Esophagus muscularis mucosa (tissue), 4 donors: ENCODE data around the gene ISG15. TPM values are rescaled to one million over a fixed set of nuclear protein-coding genes. Genes with fewer than 3 reads are reported as not detected.

Experiments used
- DNase-seq: peaks from one replicate; pipeline ENCODE4 v3.0.0-alpha.2; 2017; ENCODE audit errors: extremely low spot score
- H3K27ac ChIP-seq, 4 donors: fragments of 200-600 bp; sonication (generic); replicated peaks in 1 of 4; 1 replicate in 3 of 4; 2 replicates in 1 of 4; pipeline ENCODE4 v1.5.1; 2016 to 2019; ENCODE audit warnings: mild to moderate bottlenecking in 1 of 4
- H3K27me3 ChIP-seq, 4 donors: fragments of 200-600 bp; sonication (generic); one replicate each; pipeline versions ENCODE4 v1.5.1 to v1.6.0; 2016 to 2019
- H3K36me3 ChIP-seq, 4 donors: fragments of 200-600 bp; sonication (generic); one replicate each; pipeline ENCODE4 v1.5.1; 2016 to 2019
- H3K4me1 ChIP-seq, 4 donors: fragments of 200-600 bp; sonication (generic); one replicate each; pipeline ENCODE4 v1.5.1; 2016 to 2019
- H3K4me3 ChIP-seq, 4 donors: fragments of 200-600 bp; sonication (generic); 1 replicate in 2 of 4; 2 replicates in 2 of 4; pipeline ENCODE4 v1.5.1; 2016 to 2019; ENCODE audit warnings: mild to moderate bottlenecking in 4 of 4, moderate library complexity in 1 of 4
- H3K9me3 ChIP-seq, 4 donors: fragments of 200-600 bp; sonication (generic); 1 replicate in 3 of 4; 2 replicates in 1 of 4; pipeline ENCODE4 v1.5.1; 2016 to 2019
- EP300 ChIP-seq: sonication (generic); formaldehyde crosslinking; IDR thresholded peaks from one replicate; pipeline ENCODE4 v1.6.1; 2017; ENCODE audit warnings: antibody characterized with exemption
- POLR2A ChIP-seq: fragments of 450-650 bp; IDR thresholded peaks from one replicate; pipeline ENCODE4 v1.6.1; 2017; ENCODE audit warnings: antibody characterized with exemption, moderate library complexity, mild to moderate bottlenecking, low read depth
- POLR2AphosphoS5 ChIP-seq, 2 donors: sonication (generic); formaldehyde crosslinking; IDR thresholded peaks; one replicate each; pipeline ENCODE4 v1.6.1; 2017; ENCODE audit warnings: antibody characterized with exemption in 2 of 2
- WGBS: methylation state at CpG from one replicate; pipeline ENCODE4 v1.1.5; 2018; 5-methylcytosine and 5-hydroxymethylcytosine counted together
- intact Hi-C: fragments of 100-400 bp; cut with DNase I; formaldehyde crosslinking; loops from one replicate; pipeline ENCODE4 v1.15.1; 2023
- total RNA-seq, 4 donors: library from RNA; depleted of rRNA; stranded (reverse); fragments of >200 nt; gene quantifications; one replicate each; pipeline versions ENCODE4 v1.1.0 to v1.2.1, GENCODE V29; 2016
- TF ChIP-seq, protein P1 (sequence below), 3 experiments: fragments of 200-600 bp in 2 of 3; fragments of 450-650 bp in 1 of 3; sonication (generic) in 2 of 3; IDR thresholded peaks; one replicate each; pipeline ENCODE4 v1.5.1; 2017 to 2019; ENCODE audit warnings: antibody characterized with exemption in 3 of 3, mild to moderate bottlenecking in 2 of 3, moderate library complexity in 1 of 3

Gene ISG15
- total RNA-seq, 4 donors from 2014 or later: 39.4 to 74.9 (median 41.1) TPM

DNA sequence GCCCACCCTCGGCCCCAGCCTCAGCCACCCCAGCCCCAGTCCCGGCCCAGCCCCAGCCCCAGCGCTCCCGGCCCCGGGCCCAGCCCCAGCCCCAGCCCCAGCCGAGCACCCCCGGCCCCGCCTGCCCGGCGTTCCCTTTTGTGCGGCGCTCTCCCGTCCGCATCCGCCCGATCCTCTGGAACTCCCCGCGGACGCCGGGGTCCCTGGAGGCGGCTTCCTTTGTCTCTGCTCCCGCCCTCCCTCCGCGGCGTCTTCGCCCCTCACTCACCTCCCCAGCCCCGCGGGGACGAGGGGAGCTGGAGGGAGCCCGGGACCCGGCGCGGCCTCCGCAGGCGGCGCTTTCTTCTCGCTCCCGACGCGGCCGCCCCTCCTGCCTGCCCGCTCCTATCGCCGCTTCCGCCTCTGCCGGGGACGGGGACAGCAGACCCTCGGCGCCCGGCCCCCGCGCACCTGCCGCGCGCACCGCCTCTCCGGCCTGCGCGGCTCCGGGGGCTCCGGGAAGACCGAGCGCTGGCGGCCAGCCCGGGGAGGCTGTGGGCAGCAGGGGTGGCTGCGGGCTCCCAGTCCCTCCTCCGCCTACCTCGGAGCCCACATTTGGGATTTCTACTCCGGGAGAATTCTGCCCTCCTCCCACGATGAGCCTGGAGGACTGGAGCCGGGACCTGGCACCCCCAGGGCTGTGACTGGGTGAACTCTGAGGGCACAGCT lies 20.6 kb downstream of the ISG15 start:
- WGBS: 23% methylated on average over 28 of the region's 71 CpGs
- Histone ChIP-seq H3K4me3 (peak overlapping the region; percentile 54 to 69 (median 56)), H3K9me3 (no peaks in the 10 kb centered on the region), H3K27me3 (peaks cover 10 to 58% (median 13%) of the 10 kb centered on the region in 4 donors), H3K4me1 (peaks cover 19 to 35% (median 27%) of the 10 kb centered on the region in 4 donors), H3K36me3 (peaks cover 0 to 6% (median 0%) of the 10 kb centered on the region in 4 donors), H3K27ac (no peak overlapping the region)
- TF ChIP-seq, protein P1, sequence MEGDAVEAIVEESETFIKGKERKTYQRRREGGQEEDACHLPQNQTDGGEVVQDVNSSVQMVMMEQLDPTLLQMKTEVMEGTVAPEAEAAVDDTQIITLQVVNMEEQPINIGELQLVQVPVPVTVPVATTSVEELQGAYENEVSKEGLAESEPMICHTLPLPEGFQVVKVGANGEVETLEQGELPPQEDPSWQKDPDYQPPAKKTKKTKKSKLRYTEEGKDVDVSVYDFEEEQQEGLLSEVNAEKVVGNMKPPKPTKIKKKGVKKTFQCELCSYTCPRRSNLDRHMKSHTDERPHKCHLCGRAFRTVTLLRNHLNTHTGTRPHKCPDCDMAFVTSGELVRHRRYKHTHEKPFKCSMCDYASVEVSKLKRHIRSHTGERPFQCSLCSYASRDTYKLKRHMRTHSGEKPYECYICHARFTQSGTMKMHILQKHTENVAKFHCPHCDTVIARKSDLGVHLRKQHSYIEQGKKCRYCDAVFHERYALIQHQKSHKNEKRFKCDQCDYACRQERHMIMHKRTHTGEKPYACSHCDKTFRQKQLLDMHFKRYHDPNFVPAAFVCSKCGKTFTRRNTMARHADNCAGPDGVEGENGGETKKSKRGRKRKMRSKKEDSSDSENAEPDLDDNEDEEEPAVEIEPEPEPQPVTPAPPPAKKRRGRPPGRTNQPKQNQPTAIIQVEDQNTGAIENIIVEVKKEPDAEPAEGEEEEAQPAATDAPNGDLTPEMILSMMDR (IDR thresholded peaks at IDR 0.05): no peak
- TF ChIP-seq EP300 (no peak), POLR2AphosphoS5 (IDR thresholded peaks at IDR 0.05) (no peak), POLR2A (no peak)
- intact Hi-C loops: loop anchor here (5.0 kb wide), 1 partner anchor 258 kb away; no protein-coding TSS in a partner anchor
- DNase-seq: no peak

DNA sequence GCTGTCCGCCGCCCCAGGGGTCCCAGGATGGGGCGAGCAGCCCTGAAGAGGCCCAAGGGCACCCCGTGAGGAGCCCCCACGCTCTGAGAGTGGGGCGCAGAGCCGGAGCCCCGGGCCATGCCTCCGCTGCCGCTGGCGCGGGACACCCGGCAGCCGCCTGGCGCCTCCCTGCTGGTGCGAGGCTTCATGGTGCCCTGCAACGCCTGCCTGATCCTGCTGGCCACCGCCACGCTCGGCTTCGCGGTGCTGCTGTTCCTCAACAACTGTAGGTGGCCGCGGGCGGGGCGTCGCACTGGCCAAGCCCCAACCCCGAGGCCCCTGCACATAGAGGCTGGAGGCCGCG lies 21.1 kb downstream of the ISG15 start:
- no peak overlapping the region for H3K27ac ChIP-seq
- no peak for DNase-seq
- intact Hi-C loops: loop anchor here (5.0 kb wide), 1 partner anchor 258 kb away; no protein-coding TSS in a partner anchor
- no peak for TF ChIP-seq POLR2AphosphoS5 (IDR thresholded peaks at IDR 0.05)
- TF ChIP-seq, protein P1 (IDR thresholded peaks at IDR 0.05): no peak
- no peak for TF ChIP-seq POLR2A
- TF ChIP-seq EP300: no peak
- H3K36me3 ChIP-seq: peaks cover 0 to 6% (median 0%) of the 10 kb centered on the region in 4 donors
- no peaks in the 10 kb centered on the region for H3K9me3 ChIP-seq
- H3K27me3 ChIP-seq: peaks cover 10 to 58% (median 13%) of the 10 kb centered on the region in 4 donors
- H3K4me1 ChIP-seq: peaks cover 22 to 39% (median 31%) of the 10 kb centered on the region in 4 donors
- WGBS: no CpG with 5 or more reads among the region's 30 CpGs
- peak overlapping the region in 2 of 4 donors; percentile 55 to 69 for H3K4me3 ChIP-seq

DNA sequence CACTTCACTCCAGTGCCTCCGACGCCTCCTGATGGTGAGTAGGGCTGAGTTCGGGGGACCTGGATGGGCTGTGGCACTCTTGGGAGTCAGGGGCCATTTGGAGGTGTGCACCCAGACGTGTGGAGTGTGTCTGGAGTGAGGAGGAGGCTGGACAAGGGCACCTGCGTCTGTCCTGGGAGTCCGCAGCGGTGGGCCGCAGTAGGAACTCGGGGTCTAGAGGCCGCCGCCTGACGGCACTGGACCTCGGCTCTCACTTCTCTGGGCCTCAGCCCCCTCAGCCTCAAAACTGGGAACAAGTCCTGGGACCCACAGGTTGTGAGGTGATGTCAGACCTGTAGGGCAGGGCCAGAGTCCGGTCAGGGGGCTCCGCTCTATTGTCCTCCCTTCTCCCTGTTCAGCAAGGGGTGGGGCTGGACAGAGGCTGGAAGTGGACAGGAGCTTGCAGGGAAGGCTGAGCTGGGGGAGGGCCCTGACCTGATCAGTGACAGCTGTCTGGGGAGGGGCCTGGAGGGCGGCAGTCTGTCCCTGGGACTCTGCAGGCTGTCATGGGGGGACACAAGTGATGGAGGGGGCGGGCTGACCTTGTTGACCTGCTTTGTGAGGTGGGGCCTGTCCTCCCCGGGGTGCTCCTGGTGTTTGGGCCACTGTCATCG lies 22.1 kb downstream of the ISG15 start:
- 95% methylated on average over 19 of the region's 19 CpGs for WGBS
- intact Hi-C loops: no loop called here
- no peak for DNase-seq
- TF ChIP-seq, protein P1 (IDR thresholded peaks at IDR 0.05): no peak
- no peak for TF ChIP-seq EP300
- no peak for TF ChIP-seq POLR2AphosphoS5 (IDR thresholded peaks at IDR 0.05)
- TF ChIP-seq POLR2A: no peak
- no peaks in the 10 kb centered on the region for H3K9me3 ChIP-seq
- H3K27ac ChIP-seq: no peak overlapping the region
- peaks cover 10 to 58% (median 13%) of the 10 kb centered on the region in 4 donors for H3K27me3 ChIP-seq
- H3K36me3 ChIP-seq: peaks cover 0 to 6% (median 0%) of the 10 kb centered on the region in 4 donors
- peaks cover 32 to 49% (median 41%) of the 10 kb centered on the region in 4 donors for H3K4me1 ChIP-seq
- H3K4me3 ChIP-seq: no peak overlapping the region

DNA sequence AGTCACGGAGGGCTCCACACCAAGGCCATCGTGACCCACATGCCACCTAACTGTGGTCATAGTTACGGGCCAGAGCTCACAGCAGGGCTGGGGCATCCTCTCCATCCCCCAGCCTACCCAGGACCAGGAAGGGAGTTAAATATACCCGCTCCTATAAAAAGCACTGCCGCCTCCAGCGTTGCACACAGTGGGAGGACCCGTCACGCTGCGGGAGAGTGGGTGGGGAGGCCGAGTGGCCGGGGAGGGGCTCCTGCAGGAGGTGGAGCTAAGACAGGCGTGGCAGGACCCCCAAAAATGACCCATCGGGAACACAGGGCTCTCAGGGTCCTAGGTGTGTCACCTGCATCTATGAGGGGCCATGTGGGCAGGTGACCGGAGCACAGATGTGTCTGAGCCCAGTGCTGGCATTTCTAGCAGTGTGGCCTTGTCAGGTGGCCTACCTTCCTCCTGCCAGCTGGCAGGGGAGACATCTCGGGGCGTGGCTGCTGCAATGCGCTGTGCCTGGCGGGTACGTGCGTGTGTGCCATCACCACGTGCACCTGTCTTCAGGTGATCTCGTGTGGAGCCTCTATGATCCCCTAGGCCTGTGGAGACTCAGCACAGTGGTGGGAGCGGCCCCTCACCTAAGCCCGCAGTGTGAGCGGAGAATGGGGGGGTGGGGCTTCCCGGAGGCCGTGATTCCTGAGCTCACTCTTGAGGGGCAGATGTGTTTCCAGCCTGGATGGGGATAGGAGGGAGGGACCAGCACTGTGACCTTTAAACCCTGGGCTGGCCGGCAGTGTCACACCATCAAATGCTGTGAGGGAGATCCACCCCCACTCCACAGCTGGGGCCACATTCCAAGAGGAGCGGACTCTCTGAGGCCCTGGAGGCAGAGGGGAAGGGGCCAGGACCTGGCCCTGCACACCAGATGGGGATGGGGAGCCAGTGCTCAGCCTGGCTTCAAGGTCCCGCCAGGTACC lies 24.4 kb downstream of the ISG15 start:
- intact Hi-C loops: no loop called here

More for the DNA sequence above, 24.4 kb downstream of the ISG15 start:
- Histone ChIP-seq H3K4me3 (no peak overlapping the region), H3K27ac (no peak overlapping the region), H3K4me1 (peaks cover 31 to 48% (median 40%) of the 10 kb centered on the region in 4 donors), H3K27me3 (peaks cover 5 to 44% (median 13%) of the 10 kb centered on the region in 4 donors), H3K36me3 (peaks cover 0 to 6% (median 0%) of the 10 kb centered on the region in 4 donors), H3K9me3 (no peaks in the 10 kb centered on the region)
- DNase-seq: no peak
- TF ChIP-seq POLR2AphosphoS5 (IDR thresholded peaks at IDR 0.05): no peak
- no peak for TF ChIP-seq EP300
- no peak for TF ChIP-seq POLR2A
- TF ChIP-seq, protein P1 (IDR thresholded peaks at IDR 0.05): no peak
- WGBS: 77% methylated on average over 11 of the region's 30 CpGs
